H9 (cell line): ENCODE data around the gene GCC2. TPM values are rescaled to one million over a fixed set of nuclear protein-coding genes. Genes with fewer than 3 reads are reported as not detected.

Experiments used
- DNase-seq: peaks from one replicate; pipeline ENCODE4 v3.0.0-alpha.2; 2017
- H2AFZ ChIP-seq: one replicate; pipeline ENCODE4 v1.6.1; 2013; ENCODE audit warnings: mild to moderate bottlenecking, low read length, control low read depth, moderate library complexity
- H2AK5ac ChIP-seq: 2 replicates; pipeline ENCODE4 v1.6.1; 2013; ENCODE audit warnings: low read length, control low read depth, mixed read lengths; ENCODE audit not compliant: insufficient read length
- H2BK120ac ChIP-seq: one replicate; pipeline ENCODE4 v1.6.1; 2013; ENCODE audit warnings: low read depth, mild to moderate bottlenecking, low read length, control low read depth, inconsistent platforms; ENCODE audit not compliant: poor library complexity, severe bottlenecking
- H2BK12ac ChIP-seq: 2 replicates; pipeline ENCODE4 v1.6.1; 2013; ENCODE audit warnings: low read length, control low read depth, mixed read lengths, low read depth; ENCODE audit not compliant: insufficient read length
- H2BK15ac ChIP-seq: 2 replicates; pipeline ENCODE4 v1.6.1; 2013; ENCODE audit warnings: low read depth, low read length, control low read depth
- H2BK20ac ChIP-seq: one replicate; pipeline ENCODE4 v1.6.1; 2013; ENCODE audit warnings: low read depth, mild to moderate bottlenecking, low read length, control low read depth, inconsistent platforms; ENCODE audit not compliant: poor library complexity, severe bottlenecking
- H2BK5ac ChIP-seq: 2 replicates; pipeline ENCODE4 v1.6.1; 2013; ENCODE audit warnings: low read length, control low read depth, mixed read lengths; ENCODE audit not compliant: insufficient read length
- H3K14ac ChIP-seq: 2 replicates; pipeline ENCODE4 v1.6.1; 2013; ENCODE audit warnings: low read length, control low read depth; ENCODE audit not compliant: insufficient read depth
- H3K18ac ChIP-seq: 2 replicates; pipeline ENCODE4 v1.6.1; 2013; ENCODE audit warnings: low read depth, mild to moderate bottlenecking, mixed read lengths, low read length, control low read depth; ENCODE audit not compliant: insufficient read length
- H3K23ac ChIP-seq: 2 replicates; pipeline ENCODE4 v1.6.1; 2013; ENCODE audit warnings: low read length, control low read depth, mixed read lengths, low read depth; ENCODE audit not compliant: insufficient read length
- H3K23me2 ChIP-seq: 2 replicates; pipeline ENCODE4 v1.6.1; 2013; ENCODE audit warnings: low read depth, mild to moderate bottlenecking, mixed read lengths, low read length, control low read depth; ENCODE audit not compliant: insufficient read length, poor library complexity, severe bottlenecking
- H3K27ac ChIP-seq: 2 replicates; pipeline ENCODE4 v1.5.1; 2013; ENCODE audit warnings: low read length, control low read depth, mixed read lengths, low read depth; ENCODE audit not compliant: insufficient read length
- H3K27me3 ChIP-seq: 2 replicates; pipeline ENCODE4 v1.6.1; 2013; ENCODE audit warnings: low read length, control low read depth, inconsistent platforms; ENCODE audit not compliant: insufficient read depth
- H3K4ac ChIP-seq: 2 replicates; pipeline ENCODE4 v1.6.1; 2013; ENCODE audit warnings: low read depth, mild to moderate bottlenecking, control low read depth, inconsistent platforms, low read length, moderate library complexity
- H3K4me1 ChIP-seq: 2 replicates; pipeline ENCODE4 v1.6.1; 2013; ENCODE audit warnings: low read length, control low read depth, inconsistent platforms; ENCODE audit not compliant: insufficient read depth
- H3K4me2 ChIP-seq: 2 replicates; pipeline ENCODE4 v1.6.1; 2013; ENCODE audit warnings: low read length, control low read depth, mixed read lengths; ENCODE audit not compliant: insufficient read length, insufficient read depth
- H3K56ac ChIP-seq: 2 replicates; pipeline ENCODE4 v1.6.1; 2013; ENCODE audit warnings: low read depth, mild to moderate bottlenecking, mixed read lengths, low read length, control low read depth; ENCODE audit not compliant: insufficient read length
- H3K79me1 ChIP-seq: 2 replicates; pipeline ENCODE4 v1.6.1; 2013; ENCODE audit warnings: low read depth, mild to moderate bottlenecking, moderate library complexity, low read length, control low read depth, inconsistent platforms; ENCODE audit not compliant: insufficient read depth, poor library complexity, severe bottlenecking
- H3K79me2 ChIP-seq: 2 replicates; pipeline ENCODE4 v1.6.1; 2013; ENCODE audit warnings: low read length, control low read depth, inconsistent platforms; ENCODE audit not compliant: insufficient read depth
- H3K9ac ChIP-seq: 2 replicates; pipeline ENCODE4 v1.6.1; 2013; ENCODE audit warnings: low read length, control low read depth, mixed read lengths; ENCODE audit not compliant: insufficient read length; ENCODE audit errors: extremely low read depth
- H3K9me3 ChIP-seq: one replicate; pipeline ENCODE4 v1.6.1; 2013; ENCODE audit warnings: low read depth, low read length, inconsistent platforms; ENCODE audit not compliant: control insufficient read depth
- H3T11ph ChIP-seq: one replicate; pipeline ENCODE4 v1.6.1; 2013; ENCODE audit warnings: mild to moderate bottlenecking, low read length, control low read depth, inconsistent platforms
- H4K20me1 ChIP-seq: one replicate; pipeline ENCODE4 v1.6.1; 2013; ENCODE audit not compliant: control insufficient read depth, insufficient read length, insufficient read depth
- H4K5ac ChIP-seq: 2 replicates; pipeline ENCODE4 v1.6.1; 2013; ENCODE audit warnings: low read depth, mild to moderate bottlenecking, mixed read lengths, low read length, control low read depth; ENCODE audit not compliant: insufficient read length
- H4K8ac ChIP-seq: replicated peaks from 2 replicates; pipeline ENCODE4 v1.6.1; 2013; ENCODE audit warnings: low read length, control low read depth, mixed read lengths, low read depth; ENCODE audit not compliant: insufficient read length
- H4K91ac ChIP-seq: 2 replicates; pipeline ENCODE4 v1.6.1; 2013; ENCODE audit warnings: low read depth, mild to moderate bottlenecking, moderate library complexity, mixed read lengths, low read length, control low read depth; ENCODE audit not compliant: insufficient read length
- H3K27ac Mint-ChIP-seq, 3 experiments: 2 replicates in 2 of 3; 3 replicates in 1 of 3; pipeline ENCODE4 v1.8.0; 2020 to 2021; ENCODE audit warnings: mixed read lengths in 3 of 3, mild to moderate bottlenecking in 1 of 3, moderate library complexity in 1 of 3
- H3K27me3 Mint-ChIP-seq: 2 replicates; pipeline ENCODE4 v1.8.0; 2021; ENCODE audit warnings: low read depth, mild to moderate bottlenecking, moderate library complexity, mixed read lengths
- H3K36me3 Mint-ChIP-seq, 3 experiments: 2 replicates in 2 of 3; 3 replicates in 1 of 3; pipeline ENCODE4 v1.8.0; 2020 to 2021; ENCODE audit warnings: low read depth in 3 of 3, mixed read lengths in 3 of 3; ENCODE audit not compliant: insufficient read depth in 1 of 3
- H3K4me1 Mint-ChIP-seq, 2 experiments: 2 replicates each; pipeline ENCODE4 v1.8.0; 2020; ENCODE audit warnings: mixed read lengths in 2 of 2
- H3K4me3 Mint-ChIP-seq, 2 experiments: 2 replicates in 1 of 2; 3 replicates in 1 of 2; pipeline ENCODE4 v1.8.0; 2020 to 2021; ENCODE audit warnings: mild to moderate bottlenecking in 2 of 2, mixed read lengths in 2 of 2, moderate library complexity in 1 of 2
- H3K9me3 Mint-ChIP-seq, 2 experiments: 2 replicates in 1 of 2; 3 replicates in 1 of 2; pipeline ENCODE4 v1.8.0; 2020; ENCODE audit warnings: mild to moderate bottlenecking in 2 of 2, mixed read lengths in 2 of 2, moderate library complexity in 1 of 2
- CTCF ChIP-seq: fragments of 200-600 bp; sonication (generic); conservative IDR thresholded peaks from 3 replicates; pipeline ENCODE4 v1.8.0; 2021; ENCODE audit warnings: antibody characterized with exemption, mild to moderate bottlenecking
- WGBS: extraction: QIAGEN DNeasy Blood & Tissue Kit; methylation state at CpG from one replicate; pipeline ENCODE4 v1.1.7; 2013; ENCODE audit warnings: missing lambda C conversion rate, low lambda C conversion rate, mixed read lengths; ENCODE audit not compliant: insufficient read length; ENCODE audit errors: extremely low coverage; 5-methylcytosine and 5-hydroxymethylcytosine counted together
- total RNA-seq: library from RNA; stranded (reverse); gene quantifications from 2 replicates; pipeline ENCODE4 v1.2.1, GENCODE V29; 2021

Gene GCC2
- total RNA-seq, 1 experiment from 2014 or later = 53.3 TPM

DNA sequence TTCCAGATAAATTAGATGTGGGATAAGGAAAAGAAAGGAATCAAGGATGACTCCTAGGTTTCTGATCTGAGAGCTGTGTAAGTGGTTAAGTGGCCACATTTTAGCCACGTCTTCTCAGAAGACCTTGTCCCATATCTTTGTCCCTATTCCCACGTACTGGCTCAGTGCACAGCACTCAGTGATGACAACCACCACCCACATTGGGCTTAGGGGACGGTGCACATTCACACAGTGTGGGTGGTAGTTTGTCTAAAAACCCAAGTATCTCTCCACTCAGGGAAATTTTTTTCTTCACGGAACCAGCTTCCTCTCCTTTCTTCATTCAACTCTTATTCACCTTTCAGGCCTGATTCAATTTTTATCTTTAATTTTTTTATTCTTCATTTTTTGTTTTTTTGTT is 30.6 kb upstream of the GCC2 start:
- no peak overlapping the region for H3K18ac ChIP-seq
- no peak overlapping the region for H2BK15ac ChIP-seq
- TF ChIP-seq CTCF = no peak
- DNase-seq = no peak
- WGBS = no CpG with 5 or more reads among the region's 4 CpGs
- H2BK120ac ChIP-seq = no peak overlapping the region
- H3K9ac ChIP-seq = no peak overlapping the region
- no peaks in the 10 kb centered on the region for H3K9me3 Mint-ChIP-seq
- H3K4me1 Mint-ChIP-seq = no peaks in the 10 kb centered on the region
- no peak overlapping the region for H2AK5ac ChIP-seq
- no peaks in the 10 kb centered on the region for H3K23me2 ChIP-seq
- no peak overlapping the region for H3K4ac ChIP-seq
- H2AFZ ChIP-seq = no peak overlapping the region
- H3K27me3 ChIP-seq = no peaks in the 10 kb centered on the region
- H4K91ac ChIP-seq = no peak overlapping the region
- H4K5ac ChIP-seq = no peak overlapping the region
- H2BK20ac ChIP-seq = no peak overlapping the region
- H2BK5ac ChIP-seq = no peak overlapping the region
- no peak overlapping the region for H3K4me3 Mint-ChIP-seq
- no peaks in the 10 kb centered on the region for H3K79me2 ChIP-seq
- no peaks in the 10 kb centered on the region for H3K9me3 ChIP-seq
- H3K14ac ChIP-seq = no peak overlapping the region
- no peak overlapping the region for H3K56ac ChIP-seq
- H3K4me1 ChIP-seq = no peaks in the 10 kb centered on the region
- no peaks in the 10 kb centered on the region for H3K27me3 Mint-ChIP-seq
- H3K36me3 Mint-ChIP-seq = no peaks in the 10 kb centered on the region
- no peak overlapping the region for H4K8ac ChIP-seq
- H3K79me1 ChIP-seq = no peaks in the 10 kb centered on the region
- H4K20me1 ChIP-seq = no peaks in the 10 kb centered on the region
- H3K27ac Mint-ChIP-seq = no peak overlapping the region
- H3T11ph ChIP-seq = no peak overlapping the region
- no peak overlapping the region for H3K23ac ChIP-seq
- H2BK12ac ChIP-seq = no peak overlapping the region
- no peak overlapping the region for H3K4me2 ChIP-seq
- no peak overlapping the region for H3K27ac ChIP-seq
